Lower leg skin (tissue), 3 donors: Measurements from ENCODE around the gene ZNF441.

Experiments
- CTCF ChIP-seq, 3 donors: fragments of 450-650 bp; IDR thresholded peaks; one replicate each; pipeline ENCODE4 v1.5.1; 2016; ENCODE audit warnings: antibody characterized with exemption in 3 of 3, mild to moderate bottlenecking in 3 of 3, moderate library complexity in 2 of 3
- POLR2A ChIP-seq, 2 donors: fragments of 450-650 bp; IDR thresholded peaks; one replicate each; pipeline ENCODE4 v1.6.1; 2016 to 2017; ENCODE audit warnings: antibody characterized with exemption in 2 of 2, mild to moderate bottlenecking in 1 of 2, moderate library complexity in 1 of 2

- no peak for TF ChIP-seq CTCF (IDR thresholded peaks at IDR 0.05)
- no peak for TF ChIP-seq POLR2A (IDR thresholded peaks at IDR 0.05)
These were observed 31.4 kb upstream of the ZNF441 start for GRCh38 chr19:11735375-11735774.
